ENCODE measurements around the gene FPGS.
A peak's percentile ranks its signal among the peaks of the same experiment; 100 is the strongest.
"Not testable (repeated sequence)": the region's sequence is repeated elsewhere in the genome, so short reads cannot be mapped to it uniquely, and the experiment has no call there.

The FPGS gene

GRCh38 chr9:127802576-127803443, at the start of gene FPGS:
TSS of gene FPGS (plus strand) at chr9:127802882. CDS start at chr9:127802925, 43 bp downstream.
- peak; percentile 95 for DNase-seq (ENCODE audit: low read depth)

- no peak for DNase-seq (ENCODE audit: low read depth)
Observed at GRCh38 chr9:127753148-127753547, 49.5 kb upstream of the FPGS start.

GRCh38 chr9:127753622-127754021, 49.1 kb upstream of the FPGS start:
- DNase-seq (ENCODE audit: low read depth), result no peak

GRCh38 chr9:127754099-127755060, 48.3 kb upstream of the FPGS start:
- DNase-seq (ENCODE audit: low read depth), result peak; percentile 37

- no peak for DNase-seq (ENCODE audit: low read depth)
Observed at GRCh38 chr9:127755061-127756060, 47.3 kb upstream of the FPGS start.

GRCh38 chr9:127756233-127756632, 46.4 kb upstream of the FPGS start:
- no peak for DNase-seq (ENCODE audit: low read depth)

GRCh38 chr9:127756776-127757175, 45.9 kb upstream of the FPGS start:
- not testable (repeated sequence) for DNase-seq (ENCODE audit: low read depth)

- no peak for DNase-seq (ENCODE audit: low read depth)
Observed at GRCh38 chr9:127758843-127759242, 43.8 kb upstream of the FPGS start.

GRCh38 chr9:127761061-127761460, 41.6 kb upstream of the FPGS start:
- DNase-seq (ENCODE audit: low read depth), result no peak

GRCh38 chr9:127761491-127761956, 41.2 kb upstream of the FPGS start:
- DNase-seq (ENCODE audit: low read depth), result no peak

- DNase-seq (ENCODE audit: low read depth), result no peak
Observed at GRCh38 chr9:127762111-127762676, 40.5 kb upstream of the FPGS start.

- peak; percentile 28 for DNase-seq (ENCODE audit: low read depth)
Observed at GRCh38 chr9:127763918-127764384, 38.7 kb upstream of the FPGS start.

- DNase-seq (ENCODE audit: low read depth), result no peak
Observed at GRCh38 chr9:127765418-127765817, 37.3 kb upstream of the FPGS start.

GRCh38 chr9:127767410-127767809, 35.3 kb upstream of the FPGS start:
- no peak for DNase-seq (ENCODE audit: low read depth)

- peak; percentile 56 for DNase-seq (ENCODE audit: low read depth)
Observed at GRCh38 chr9:127767909-127768331, 34.8 kb upstream of the FPGS start.

GRCh38 chr9:127768698-127769097, 34.0 kb upstream of the FPGS start:
- DNase-seq (ENCODE audit: low read depth), result no peak

- no peak for DNase-seq (ENCODE audit: low read depth)
Observed at GRCh38 chr9:127769101-127769500, 33.6 kb upstream of the FPGS start.

- no peak for DNase-seq (ENCODE audit: low read depth)
Observed at GRCh38 chr9:127769929-127770582, 32.6 kb upstream of the FPGS start.

- DNase-seq (ENCODE audit: low read depth), result no peak
Observed at GRCh38 chr9:127770583-127770904, 32.1 kb upstream of the FPGS start.

GRCh38 chr9:127770905-127771569, 31.6 kb upstream of the FPGS start:
- peak; percentile 99 for DNase-seq (ENCODE audit: low read depth)

Data from EH (cell line).